K562 treated with DMSO at 1 percent for 12 hours (cell line): ENCODE measurements around the gene TRNP1. TPM values are rescaled to one million over a fixed set of nuclear protein-coding genes. Genes with fewer than 3 reads are reported as not detected.

Experiments
- total RNA-seq: library from RNA; unstranded; fragments of 300-600 nt; gene quantifications from 2 replicates; pipeline ENCODE4 v1.2.3, GENCODE V29; 2022; ENCODE audit not compliant: insufficient read depth

TRNP1 gene
- total RNA-seq, result not detected in 2 replicates

GRCh38 chr1:26993237-26994019, at the start of gene TRNP1:
Gene TRNP1 (plus strand): TSS chr1:26993692. CDS start chr1:26993787, 95 bp downstream.

GRCh38 chr1:26959722-26960624, 33.5 kb upstream of the TRNP1 start, which contains the start of gene KDF1:
Gene KDF1 (minus strand): TSS chr1:26960468. CDS start chr1:26952380, 8,088 bp downstream.

Other genes starting within 250 kb of the TRNP1 start
- 9.1 and 13.2 TPM in 2 replicates for gene PIGV, start 205.7 kb upstream of the TRNP1 start, total RNA-seq
- gene ZDHHC18, start 167.0 kb upstream of the TRNP1 start, total RNA-seq, result 13.7 and 29.7 TPM in 2 replicates
- 4.8 and 5.2 TPM in 2 replicates for gene SFN, start 130.5 kb upstream of the TRNP1 start, total RNA-seq
- gene GPN2, start 103.4 kb upstream of the TRNP1 start, total RNA-seq, result 24.5 and 25.1 TPM in 2 replicates
- gene GPATCH3, start 93.2 kb upstream of the TRNP1 start, total RNA-seq, result 19.8 and 23.2 TPM in 2 replicates
- gene NR0B2, start 79.7 kb upstream of the TRNP1 start, total RNA-seq, result not detected in 2 replicates
- gene NUDC, start 71.9 kb upstream of the TRNP1 start, total RNA-seq, result 119 and 122 TPM in 2 replicates
- 3.4 and 3.9 TPM in 2 replicates for gene KDF1, start 33.2 kb upstream of the TRNP1 start, total RNA-seq
- gene TENT5B, start 19.2 kb downstream of the TRNP1 start, total RNA-seq, result 2.2 and 3.6 TPM in 2 replicates
- 9.9 and 20.9 TPM in 2 replicates for gene SLC9A1, start 161.4 kb downstream of the TRNP1 start, total RNA-seq
- gene WDTC1, start 240.9 kb downstream of the TRNP1 start, total RNA-seq, result 29.9 and 66.8 TPM in 2 replicates